Measurements from ENCODE around the gene PSAP.

DNA sequence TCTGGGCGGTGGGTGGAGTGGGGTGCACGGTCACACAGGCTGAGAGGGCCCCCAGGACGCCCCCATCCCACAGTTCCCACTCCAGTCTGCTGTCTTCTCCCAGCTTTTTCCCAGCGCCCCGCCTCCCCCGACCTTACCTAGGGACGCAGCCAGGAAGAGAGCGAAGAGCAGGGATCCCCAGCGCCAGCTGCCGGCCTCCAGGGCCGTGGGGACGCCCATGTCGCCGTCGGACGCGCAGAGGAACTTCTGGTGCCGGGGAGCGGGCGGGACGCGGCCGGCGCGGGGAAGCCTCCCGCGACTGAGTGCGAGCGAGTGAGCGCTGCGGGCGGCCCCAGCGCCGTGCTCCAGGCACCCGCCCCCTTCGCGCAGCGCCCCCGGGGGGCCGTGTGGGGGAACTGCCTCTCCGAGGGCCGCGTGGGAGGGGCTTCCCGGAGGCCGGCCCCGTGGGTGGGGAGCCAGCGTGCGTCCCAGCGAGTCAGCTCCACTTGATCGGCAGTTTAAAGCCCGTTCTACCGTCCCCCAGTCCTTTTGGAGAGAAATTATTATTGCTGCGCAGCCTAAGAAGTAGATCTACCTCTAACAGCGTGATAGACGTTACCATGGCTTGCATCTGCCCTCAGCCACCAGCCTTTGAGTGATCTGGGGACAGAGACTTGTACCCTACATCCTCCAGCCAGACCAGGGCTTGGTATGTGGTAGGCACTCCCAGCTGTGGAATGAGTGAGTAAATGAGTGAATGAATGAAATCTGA, 77.7 kb downstream of the PSAP start, which contains the start of gene VSIR:
- peak; percentile 88 to 99 (median 95) for TF ChIP-seq POLR2A (IDR thresholded peaks at IDR 0.05)
- TF ChIP-seq, protein P1, sequence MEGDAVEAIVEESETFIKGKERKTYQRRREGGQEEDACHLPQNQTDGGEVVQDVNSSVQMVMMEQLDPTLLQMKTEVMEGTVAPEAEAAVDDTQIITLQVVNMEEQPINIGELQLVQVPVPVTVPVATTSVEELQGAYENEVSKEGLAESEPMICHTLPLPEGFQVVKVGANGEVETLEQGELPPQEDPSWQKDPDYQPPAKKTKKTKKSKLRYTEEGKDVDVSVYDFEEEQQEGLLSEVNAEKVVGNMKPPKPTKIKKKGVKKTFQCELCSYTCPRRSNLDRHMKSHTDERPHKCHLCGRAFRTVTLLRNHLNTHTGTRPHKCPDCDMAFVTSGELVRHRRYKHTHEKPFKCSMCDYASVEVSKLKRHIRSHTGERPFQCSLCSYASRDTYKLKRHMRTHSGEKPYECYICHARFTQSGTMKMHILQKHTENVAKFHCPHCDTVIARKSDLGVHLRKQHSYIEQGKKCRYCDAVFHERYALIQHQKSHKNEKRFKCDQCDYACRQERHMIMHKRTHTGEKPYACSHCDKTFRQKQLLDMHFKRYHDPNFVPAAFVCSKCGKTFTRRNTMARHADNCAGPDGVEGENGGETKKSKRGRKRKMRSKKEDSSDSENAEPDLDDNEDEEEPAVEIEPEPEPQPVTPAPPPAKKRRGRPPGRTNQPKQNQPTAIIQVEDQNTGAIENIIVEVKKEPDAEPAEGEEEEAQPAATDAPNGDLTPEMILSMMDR (IDR thresholded peaks at IDR 0.05 in 8 of 11, conservative IDR thresholded peaks at IDR 0.05 in 3 of 11) = peak; percentile 85 to 100 (median 99)

Data from spleen (tissue), 7 donors.